Measurements from ENCODE around the gene RAP1GDS1.
A peak's percentile ranks its signal among the peaks of the same experiment; 100 is the strongest.
"Not testable (repeated sequence)": the region's sequence is repeated elsewhere in the genome, so short reads cannot be mapped to it uniquely, and the experiment has no call there.

RAP1GDS1 gene

GRCh38 chr4:98446499-98447375 lies 185.6 kb downstream of the RAP1GDS1 start:
- DNase-seq, result no peak

DNA sequence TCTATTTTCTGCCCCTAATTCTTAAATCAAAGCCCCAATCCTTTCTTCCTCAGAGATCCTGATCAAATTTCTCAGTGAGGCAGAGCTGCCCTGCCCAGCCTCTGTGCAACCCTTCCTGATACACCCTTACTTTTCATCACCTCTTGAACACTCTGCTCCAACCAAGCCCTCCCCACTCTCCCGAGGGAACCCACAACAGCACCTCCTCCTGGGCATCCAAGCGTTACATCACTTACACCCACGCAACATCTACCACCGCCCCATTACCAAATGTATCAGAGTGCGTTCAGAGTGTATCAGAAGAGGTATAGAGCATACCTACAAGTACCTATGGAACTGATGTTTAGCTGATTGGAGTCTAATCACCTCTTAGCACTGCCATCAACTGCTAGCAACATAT lies 186.5 kb downstream of the RAP1GDS1 start:
- no peak for DNase-seq

- no peak for DNase-seq
Measured at GRCh38 chr4:98448908-98449307, 187.7 kb downstream of the RAP1GDS1 start.

DNA sequence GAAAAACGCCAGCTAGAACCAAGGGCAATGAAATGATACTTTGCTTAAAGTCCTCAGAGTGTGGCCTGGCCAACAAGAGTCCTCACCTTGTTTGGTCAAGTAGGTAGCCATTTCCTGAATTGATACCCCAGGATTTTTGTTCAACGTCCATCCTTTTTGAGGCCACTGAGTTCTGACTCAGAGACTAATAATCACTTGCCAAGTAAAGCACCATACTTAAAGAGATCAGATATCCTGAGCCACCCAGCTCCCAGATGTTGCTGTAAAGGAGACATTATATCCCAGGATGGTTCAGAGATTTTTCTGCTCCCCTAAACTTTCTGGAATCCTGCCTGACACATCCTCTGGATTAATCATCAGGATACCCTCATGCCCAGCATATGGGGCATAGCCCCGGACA lies 190.9 kb downstream of the RAP1GDS1 start:
- no peak for DNase-seq

- not testable (repeated sequence) for DNase-seq
Measured at GRCh38 chr4:98457422-98457821, 196.2 kb downstream of the RAP1GDS1 start.

GRCh38 chr4:98461121-98461865 lies 200.1 kb downstream of the RAP1GDS1 start:
- not testable (repeated sequence) for DNase-seq

GRCh38 chr4:98462487-98462886 lies 201.3 kb downstream of the RAP1GDS1 start:
- DNase-seq, result no peak

- no peak for DNase-seq
Measured at GRCh38 chr4:98466868-98467599, 205.8 kb downstream of the RAP1GDS1 start.

- DNase-seq, result peak; percentile 51
Measured at GRCh38 chr4:98467627-98468072, 206.5 kb downstream of the RAP1GDS1 start.

GRCh38 chr4:98468709-98469108 lies 207.5 kb downstream of the RAP1GDS1 start:
- DNase-seq, result no peak

GRCh38 chr4:98469771-98470170 lies 208.6 kb downstream of the RAP1GDS1 start:
- no peak for DNase-seq

- no peak for DNase-seq
Measured at GRCh38 chr4:98470366-98470765, 209.2 kb downstream of the RAP1GDS1 start.

DNA sequence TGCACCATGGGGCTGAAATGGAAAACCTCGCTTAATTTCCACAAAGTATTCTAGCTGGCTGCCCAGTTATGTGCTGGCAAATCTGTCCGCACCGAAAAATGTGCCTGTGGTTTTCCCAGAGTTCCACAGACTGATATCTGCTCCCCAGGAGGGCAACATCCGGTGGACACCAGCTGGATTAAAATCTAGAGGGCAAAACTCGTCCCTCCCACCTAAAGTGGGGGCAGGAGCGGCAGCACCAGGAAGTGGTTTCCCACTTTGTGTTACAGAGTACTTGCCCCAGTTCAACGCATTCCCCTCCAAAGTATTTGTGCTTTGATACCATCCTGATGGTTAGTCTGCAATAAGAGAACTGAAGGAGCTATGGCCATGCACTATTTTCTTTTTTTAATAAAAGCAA lies 209.6 kb downstream of the RAP1GDS1 start:
- DNase-seq, result no peak

- no peak for DNase-seq
Measured at GRCh38 chr4:98473046-98473445, 211.9 kb downstream of the RAP1GDS1 start.

DNA sequence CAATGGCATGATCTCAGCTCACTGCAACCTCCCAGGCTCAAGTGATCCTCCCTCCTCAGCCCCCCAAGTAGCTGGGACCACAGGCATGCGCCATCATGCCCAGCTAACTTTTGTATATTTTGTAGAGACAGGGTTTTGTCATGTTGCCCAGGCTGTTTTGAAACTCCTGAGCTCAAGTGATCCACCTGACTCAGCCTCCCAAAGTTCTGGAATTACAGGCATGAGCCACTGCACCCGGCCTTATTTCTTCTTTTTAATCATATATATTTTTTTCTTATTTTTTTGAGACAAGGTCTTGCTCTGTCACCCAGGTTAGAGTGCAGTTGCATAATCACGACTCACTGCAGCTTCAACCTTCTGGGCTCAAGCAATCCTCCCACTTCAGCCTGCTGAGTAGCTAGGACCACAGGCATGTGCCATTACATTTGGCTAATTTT lies 213.2 kb downstream of the RAP1GDS1 start:
- DNase-seq, result no peak

DNA sequence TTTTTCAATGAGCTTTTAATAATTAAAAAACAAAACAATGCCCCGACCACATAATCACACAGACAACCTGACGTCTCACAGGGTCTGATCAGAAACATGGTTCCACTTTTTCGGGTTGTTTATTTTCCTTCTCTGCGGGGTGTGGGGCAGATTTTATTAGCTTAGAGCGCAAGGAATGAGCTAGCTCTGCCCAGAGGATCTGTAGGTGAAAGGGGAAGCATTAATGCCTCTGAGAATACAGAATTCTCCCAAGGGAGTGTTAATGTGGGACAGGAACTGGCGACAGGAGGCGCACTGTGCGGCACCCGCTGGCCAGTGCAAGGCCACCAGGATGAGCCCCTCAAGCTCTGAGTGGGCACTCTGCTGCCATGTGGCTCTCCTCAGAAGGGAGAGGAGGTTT lies 215.7 kb downstream of the RAP1GDS1 start:
- no peak for DNase-seq

DNA sequence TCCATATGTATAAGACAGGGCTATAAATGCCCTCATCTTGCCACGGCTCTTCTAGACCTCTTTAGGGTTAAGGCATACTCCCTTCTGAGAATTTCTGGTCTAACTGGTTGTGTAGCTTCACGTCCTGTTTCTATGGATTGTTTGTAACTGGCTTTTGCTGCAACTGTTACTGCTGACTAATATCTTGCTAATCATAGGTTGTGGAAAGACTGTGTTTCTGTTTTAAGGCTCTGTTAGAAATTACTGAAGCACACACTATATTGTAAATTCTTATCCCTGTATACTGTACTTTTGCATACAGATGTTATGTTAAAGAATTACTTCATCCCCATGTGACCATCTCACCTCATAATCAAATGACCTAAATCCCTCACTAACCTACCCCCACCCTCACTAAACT lies 218.4 kb downstream of the RAP1GDS1 start:
- not testable (repeated sequence) for DNase-seq

GRCh38 chr4:98480535-98480934 lies 219.4 kb downstream of the RAP1GDS1 start:
- no peak for DNase-seq

GRCh38 chr4:98481167-98481566 lies 220.0 kb downstream of the RAP1GDS1 start:
- DNase-seq, result no peak

DNA sequence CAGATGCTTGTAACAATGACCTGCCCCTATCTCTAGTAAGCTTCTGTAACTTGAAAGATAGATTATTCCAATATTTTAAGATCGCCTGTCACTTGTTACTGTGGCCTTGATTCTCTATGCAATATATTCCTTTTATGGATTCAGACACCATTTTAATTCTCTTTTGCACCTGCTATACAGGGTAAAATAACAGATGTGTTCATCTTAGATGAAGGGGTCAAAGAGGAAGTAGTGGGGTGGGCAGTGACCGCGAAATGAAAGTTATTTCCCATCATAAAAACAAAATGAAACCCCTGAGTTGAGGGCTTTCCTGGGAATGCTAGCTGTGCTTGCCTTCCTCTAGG lies 221.3 kb downstream of the RAP1GDS1 start:
- no peak for DNase-seq

GRCh38 chr4:98482847-98483806 lies 221.9 kb downstream of the RAP1GDS1 start:
- DNase-seq, result no peak

DNA sequence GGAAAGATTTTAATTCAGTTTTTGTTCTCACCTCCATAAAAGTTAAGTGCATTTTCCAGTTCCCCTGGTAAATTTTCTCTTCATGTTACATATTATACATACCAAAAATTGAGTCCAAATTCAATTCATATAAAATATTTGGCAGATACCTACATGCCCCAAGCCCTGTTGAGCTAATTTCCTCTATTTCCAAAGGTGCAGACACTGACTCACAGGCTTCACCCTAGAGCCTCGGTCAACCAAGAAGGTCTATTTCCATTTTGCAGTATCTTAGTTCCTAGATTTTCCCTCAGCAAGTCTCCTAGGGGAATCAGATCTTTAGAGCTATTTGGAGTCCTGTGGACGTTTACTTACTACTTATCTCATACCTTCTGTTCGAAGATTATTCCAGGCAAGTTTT lies 222.8 kb downstream of the RAP1GDS1 start:
- DNase-seq, result no peak

All from NCI-H1436 (cell line).